ENCODE data around the gene PCMTD2.
"Not testable (repeated sequence)": the region's sequence is repeated elsewhere in the genome, so short reads cannot be mapped to it uniquely, and the experiment has no call there.

DNA sequence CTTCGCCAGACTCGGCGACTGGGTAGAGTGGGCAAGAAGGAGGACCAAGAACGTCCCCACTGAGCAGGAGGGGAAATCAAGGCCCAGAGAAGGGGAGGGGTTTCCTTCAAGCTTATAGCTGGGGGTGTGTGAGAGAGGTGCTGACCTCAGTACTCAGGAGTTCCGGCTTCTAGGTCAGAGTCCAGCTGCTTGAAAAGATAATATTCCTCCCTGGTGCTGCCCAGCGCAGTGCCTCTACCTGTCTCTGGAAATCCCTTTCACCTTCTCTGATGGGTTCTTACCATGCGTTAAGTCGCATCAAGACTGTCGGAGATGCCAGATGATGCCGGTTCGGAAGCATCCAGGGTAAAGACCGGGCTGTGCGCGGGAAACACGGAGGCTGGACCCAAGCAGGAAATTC lies 61.8 kb downstream of the PCMTD2 start:
- not testable (repeated sequence) for TF ChIP-seq POLR2A, POLR2AphosphoS5, EP300 (IDR thresholded peaks at IDR 0.05)
- TF ChIP-seq, protein P1, sequence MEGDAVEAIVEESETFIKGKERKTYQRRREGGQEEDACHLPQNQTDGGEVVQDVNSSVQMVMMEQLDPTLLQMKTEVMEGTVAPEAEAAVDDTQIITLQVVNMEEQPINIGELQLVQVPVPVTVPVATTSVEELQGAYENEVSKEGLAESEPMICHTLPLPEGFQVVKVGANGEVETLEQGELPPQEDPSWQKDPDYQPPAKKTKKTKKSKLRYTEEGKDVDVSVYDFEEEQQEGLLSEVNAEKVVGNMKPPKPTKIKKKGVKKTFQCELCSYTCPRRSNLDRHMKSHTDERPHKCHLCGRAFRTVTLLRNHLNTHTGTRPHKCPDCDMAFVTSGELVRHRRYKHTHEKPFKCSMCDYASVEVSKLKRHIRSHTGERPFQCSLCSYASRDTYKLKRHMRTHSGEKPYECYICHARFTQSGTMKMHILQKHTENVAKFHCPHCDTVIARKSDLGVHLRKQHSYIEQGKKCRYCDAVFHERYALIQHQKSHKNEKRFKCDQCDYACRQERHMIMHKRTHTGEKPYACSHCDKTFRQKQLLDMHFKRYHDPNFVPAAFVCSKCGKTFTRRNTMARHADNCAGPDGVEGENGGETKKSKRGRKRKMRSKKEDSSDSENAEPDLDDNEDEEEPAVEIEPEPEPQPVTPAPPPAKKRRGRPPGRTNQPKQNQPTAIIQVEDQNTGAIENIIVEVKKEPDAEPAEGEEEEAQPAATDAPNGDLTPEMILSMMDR (IDR thresholded peaks at IDR 0.05), result not testable (repeated sequence)

Data from stomach (tissue), 4 donors.